Adrenal gland (tissue), 5 donors: Measurements from ENCODE around the gene KRTAP10-2.
"Not testable (repeated sequence)": the region's sequence is repeated elsewhere in the genome, so short reads cannot be mapped to it uniquely, and the experiment has no call there.

Source experiments
- CTCF ChIP-seq, 6 experiments: fragments of 450-650 bp in 4 of 6; fragments of 200-600 bp in 2 of 6; sonication (generic) in 1 of 6; IDR thresholded peaks; 1 replicate in 5 of 6; 2 replicates in 1 of 6; pipeline versions ENCODE4 v1.5.1 to v1.8.0; 2016 to 2021; ENCODE audit warnings: antibody characterized with exemption in 6 of 6, mild to moderate bottlenecking in 2 of 6, moderate library complexity in 1 of 6
- POLR2A ChIP-seq, 2 donors: fragments of 450-650 bp; IDR thresholded peaks; one replicate each; pipeline ENCODE4 v1.6.1; 2017; ENCODE audit warnings: antibody characterized with exemption in 2 of 2, mild to moderate bottlenecking in 2 of 2, moderate library complexity in 1 of 2
- donor health status: DM: no; HTN: no; CAD: no.

GRCh38 chr21:44550285-44550684 is 1.0 kb downstream of the KRTAP10-2 start:
- TF ChIP-seq POLR2A, CTCF (IDR thresholded peaks at IDR 0.05): not testable (repeated sequence)
